OCI-LY1 (cell line): ENCODE data around the gene UTS2B.

Source experiments
- H2AFZ ChIP-seq: fragments of 200-600 bp; sonication (generic), shearing (Covaris generic); 2 replicates; pipeline ENCODE4 v1.6.0; 2014; ENCODE audit warnings: antibody characterized with exemption, mild to moderate bottlenecking, low read length
- H3F3A ChIP-seq: fragments of 200-600 bp; sonication (generic), shearing (Covaris generic); 2 replicates; pipeline ENCODE4 v1.6.0; 2014; ENCODE audit warnings: mild to moderate bottlenecking, antibody characterized with exemption, low read length, moderate library complexity; ENCODE audit not compliant: insufficient read depth
- H3K27ac ChIP-seq: fragments of 200-600 bp; sonication (generic); 2 replicates; pipeline ENCODE4 v1.5.1; 2014; ENCODE audit warnings: low read length, mixed run types, mild to moderate bottlenecking, low read depth; ENCODE audit not compliant: poor library complexity, severe bottlenecking
- H3K27me3 ChIP-seq: fragments of 200-600 bp; sonication (generic); 2 replicates; pipeline ENCODE4 v1.6.0; 2014; ENCODE audit warnings: antibody characterized with exemption, mild to moderate bottlenecking, low read length, moderate library complexity; ENCODE audit not compliant: insufficient read depth
- H3K36me3 ChIP-seq: fragments of 200-600 bp; sonication (generic); 2 replicates; pipeline ENCODE4 v1.6.1; 2014; ENCODE audit warnings: mild to moderate bottlenecking, antibody characterized with exemption, low read length, moderate library complexity, mixed read lengths; ENCODE audit not compliant: insufficient read depth
- H3K4me1 ChIP-seq: fragments of 200-600 bp; sonication (generic); 2 replicates; pipeline ENCODE4 v1.5.1; 2014; ENCODE audit warnings: mild to moderate bottlenecking, low read length, moderate library complexity; ENCODE audit not compliant: insufficient read depth, severe bottlenecking
- H3K4me2 ChIP-seq: fragments of 200-600 bp; sonication (generic), shearing (Covaris generic); 2 replicates; pipeline ENCODE4 v1.6.1; 2014; ENCODE audit warnings: low read length
- H3K4me3 ChIP-seq: fragments of 200-600 bp; sonication (generic); 2 replicates; pipeline ENCODE4 v1.5.1; 2014; ENCODE audit warnings: low read length, low read depth, mild to moderate bottlenecking, mixed read lengths; ENCODE audit not compliant: poor library complexity, severe bottlenecking
- H3K79me2 ChIP-seq: fragments of 200-600 bp; shearing (Covaris generic); 2 replicates; pipeline ENCODE4 v1.6.1; 2016; ENCODE audit warnings: mixed run types, low read length, mixed read lengths; ENCODE audit not compliant: insufficient read depth
- H3K9ac ChIP-seq: fragments of 200-600 bp; sonication (generic), shearing (Covaris generic); 2 replicates; pipeline ENCODE4 v1.6.1; 2014; ENCODE audit warnings: mild to moderate bottlenecking, low read length, mixed read lengths
- H3K9me2 ChIP-seq: fragments of 200-600 bp; sonication (generic), shearing (Covaris generic); 2 replicates; pipeline ENCODE4 v1.6.1; 2014; ENCODE audit warnings: low read depth, mild to moderate bottlenecking, low read length, mixed read lengths
- H3K9me3 ChIP-seq: fragments of 200-600 bp; shearing (Covaris generic); 2 replicates; pipeline ENCODE4 v1.6.1; 2014; ENCODE audit warnings: low read length, mixed read lengths
- H4K20me1 ChIP-seq: fragments of 200-600 bp; sonication (generic), shearing (Covaris generic); 2 replicates; pipeline ENCODE4 v1.6.0; 2016; ENCODE audit warnings: mild to moderate bottlenecking, low read length; ENCODE audit not compliant: insufficient read depth
- EZH2 ChIP-seq: fragments of 200-600 bp; sonication (generic), shearing (Covaris generic); IDR thresholded peaks from 2 replicates; pipeline ENCODE4 v1.8.0; 2017; ENCODE audit warnings: borderline replicate concordance, mixed run types, mild to moderate bottlenecking, antibody characterized with exemption, low read length, moderate library complexity, mixed read lengths
- TF ChIP-seq, protein P1 (sequence below): fragments of 200-600 bp; sonication (generic), shearing (Covaris generic); IDR thresholded peaks from 2 replicates; pipeline ENCODE4 v1.5.1; 2017; ENCODE audit warnings: mild to moderate bottlenecking, antibody characterized with exemption, low read length, moderate library complexity, mixed read lengths

Gene UTS2B, protein sequence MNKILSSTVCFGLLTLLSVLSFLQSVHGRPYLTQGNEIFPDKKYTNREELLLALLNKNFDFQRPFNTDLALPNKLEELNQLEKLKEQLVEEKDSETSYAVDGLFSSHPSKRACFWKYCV

DNA sequence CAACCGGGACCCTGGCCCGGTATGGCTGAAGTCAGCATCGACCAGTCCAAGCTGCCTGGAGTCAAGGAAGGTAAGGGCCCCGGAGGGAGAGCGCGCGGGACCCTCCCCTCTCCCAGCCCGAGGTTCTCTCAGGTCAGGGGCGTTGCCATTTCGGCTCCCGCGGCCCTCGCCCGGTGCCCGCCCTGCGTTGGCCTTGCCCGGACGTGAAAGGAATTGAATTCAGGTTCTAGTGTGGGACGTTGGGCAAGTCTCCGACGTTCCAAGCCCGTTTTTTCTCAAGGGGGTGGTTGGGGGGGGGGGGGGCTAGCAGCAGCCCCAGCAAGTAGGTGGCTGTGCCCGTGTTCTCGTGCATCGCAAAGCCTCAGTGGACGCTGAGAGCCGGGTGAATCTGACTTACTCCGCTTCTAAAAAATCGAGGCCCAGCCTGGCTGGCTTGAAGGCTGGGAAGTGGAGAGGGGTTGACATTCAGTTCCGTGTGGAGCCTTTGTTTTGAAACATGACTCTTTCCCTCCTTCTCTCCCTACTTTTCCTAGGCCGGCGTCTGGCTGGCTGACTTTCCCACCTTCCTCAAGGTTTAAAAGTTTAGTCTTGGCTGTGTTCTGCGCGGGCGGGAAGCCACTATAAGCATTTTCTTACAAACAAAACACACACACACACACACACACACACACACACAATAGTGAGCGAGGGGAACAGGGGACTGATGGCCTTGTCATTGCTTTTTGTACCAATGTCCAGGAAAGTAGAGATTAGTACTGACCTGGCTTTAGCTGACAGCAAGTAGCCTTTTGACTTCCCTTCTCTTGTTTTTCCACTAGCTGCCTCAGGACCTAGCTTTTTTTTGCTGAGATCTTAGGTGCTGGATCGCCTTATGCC is at the start of gene UTS2B:
TSS of gene UTS2B (minus strand) at position 873 of the 876 bp plus-strand sequence. CDS start 48,337 bp downstream, outside the sequence.
- Histone ChIP-seq H3F3A (no peaks in the 10 kb centered on the region), H3K9ac (no peak within 1 kb of the TSS), H3K4me2 (no peak within 1 kb of the TSS), H2AFZ (no peak within 1 kb of the TSS), H4K20me1 (no peaks in the 10 kb centered on the region), H3K27ac (no peak within 1 kb of the TSS), H3K9me3 (no peaks in the 10 kb centered on the region), H3K36me3 (no peaks in the 10 kb centered on the region), H3K79me2 (no peaks in the 10 kb centered on the region), H3K27me3 (no peaks in the 10 kb centered on the region), H3K4me3 (no peak within 1 kb of the TSS), H3K9me2 (no peaks in the 10 kb centered on the region), H3K4me1 (no peaks in the 10 kb centered on the region)
- no peak for TF ChIP-seq EZH2
- TF ChIP-seq, protein P1, sequence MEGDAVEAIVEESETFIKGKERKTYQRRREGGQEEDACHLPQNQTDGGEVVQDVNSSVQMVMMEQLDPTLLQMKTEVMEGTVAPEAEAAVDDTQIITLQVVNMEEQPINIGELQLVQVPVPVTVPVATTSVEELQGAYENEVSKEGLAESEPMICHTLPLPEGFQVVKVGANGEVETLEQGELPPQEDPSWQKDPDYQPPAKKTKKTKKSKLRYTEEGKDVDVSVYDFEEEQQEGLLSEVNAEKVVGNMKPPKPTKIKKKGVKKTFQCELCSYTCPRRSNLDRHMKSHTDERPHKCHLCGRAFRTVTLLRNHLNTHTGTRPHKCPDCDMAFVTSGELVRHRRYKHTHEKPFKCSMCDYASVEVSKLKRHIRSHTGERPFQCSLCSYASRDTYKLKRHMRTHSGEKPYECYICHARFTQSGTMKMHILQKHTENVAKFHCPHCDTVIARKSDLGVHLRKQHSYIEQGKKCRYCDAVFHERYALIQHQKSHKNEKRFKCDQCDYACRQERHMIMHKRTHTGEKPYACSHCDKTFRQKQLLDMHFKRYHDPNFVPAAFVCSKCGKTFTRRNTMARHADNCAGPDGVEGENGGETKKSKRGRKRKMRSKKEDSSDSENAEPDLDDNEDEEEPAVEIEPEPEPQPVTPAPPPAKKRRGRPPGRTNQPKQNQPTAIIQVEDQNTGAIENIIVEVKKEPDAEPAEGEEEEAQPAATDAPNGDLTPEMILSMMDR = no peak

DNA sequence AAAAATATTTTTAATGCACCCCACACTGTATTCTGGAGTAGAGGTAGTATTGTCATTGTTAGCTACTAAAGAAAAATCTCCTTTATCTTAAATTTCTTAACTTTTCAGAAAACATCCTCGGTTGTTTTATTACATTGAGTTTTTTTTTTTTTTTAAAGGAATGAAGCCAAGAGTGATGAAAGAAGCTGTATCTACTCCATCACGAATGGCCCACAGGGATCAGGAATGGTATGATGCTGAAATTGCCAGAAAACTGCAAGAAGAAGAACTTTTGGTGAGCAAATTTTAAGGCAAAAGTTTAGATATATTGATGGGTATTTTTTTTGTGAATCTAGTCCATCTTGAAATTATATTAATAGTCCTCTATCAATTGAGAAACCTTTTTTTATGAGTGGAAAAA is 49.7 kb upstream of the UTS2B start:
- H3K79me2 ChIP-seq = no peaks in the 10 kb centered on the region
- H3K4me2 ChIP-seq = no peak overlapping the region
- no peak overlapping the region for H3K27ac ChIP-seq
- TF ChIP-seq, protein P1 = no peak
- no peak for TF ChIP-seq EZH2
- H3K9me3 ChIP-seq = no peaks in the 10 kb centered on the region
- H3K4me1 ChIP-seq = no peaks in the 10 kb centered on the region
- no peaks in the 10 kb centered on the region for H3K36me3 ChIP-seq
- no peaks in the 10 kb centered on the region for H3K27me3 ChIP-seq
- no peaks in the 10 kb centered on the region for H3F3A ChIP-seq
- H3K9ac ChIP-seq = no peak overlapping the region
- H4K20me1 ChIP-seq = no peaks in the 10 kb centered on the region
- no peak overlapping the region for H2AFZ ChIP-seq
- H3K4me3 ChIP-seq = no peak overlapping the region
- no peaks in the 10 kb centered on the region for H3K9me2 ChIP-seq

DNA sequence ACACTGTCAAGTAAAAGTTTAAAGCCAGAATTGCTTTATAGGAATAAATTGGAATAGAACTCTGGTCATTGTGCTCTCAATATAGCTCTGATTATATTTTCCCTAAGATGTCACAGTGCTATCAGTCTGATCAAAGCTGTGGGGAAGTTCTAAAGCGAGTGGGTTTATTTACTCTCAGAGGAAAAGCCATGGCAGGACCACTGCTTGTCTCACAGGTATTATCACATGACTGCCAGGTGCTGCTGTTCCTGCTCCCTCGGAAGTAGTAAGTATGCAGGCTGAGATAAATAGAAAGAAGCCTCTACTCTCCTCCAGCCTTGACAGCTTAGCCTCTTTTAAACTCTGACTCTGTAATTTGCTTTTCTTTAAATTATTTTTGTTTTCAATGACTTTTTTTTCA is 49.1 kb upstream of the UTS2B start:
- TF ChIP-seq, protein P1 = no peak
- TF ChIP-seq EZH2 = no peak
- H3K36me3 ChIP-seq = no peaks in the 10 kb centered on the region
- H3K4me2 ChIP-seq = no peak overlapping the region
- H3K4me1 ChIP-seq = no peaks in the 10 kb centered on the region
- H3F3A ChIP-seq = no peaks in the 10 kb centered on the region
- H3K27ac ChIP-seq = no peak overlapping the region
- H3K4me3 ChIP-seq = no peak overlapping the region
- H3K27me3 ChIP-seq = no peaks in the 10 kb centered on the region
- H3K9me2 ChIP-seq = no peaks in the 10 kb centered on the region
- H3K9me3 ChIP-seq = no peaks in the 10 kb centered on the region
- no peak overlapping the region for H3K9ac ChIP-seq
- no peak overlapping the region for H2AFZ ChIP-seq
- no peaks in the 10 kb centered on the region for H3K79me2 ChIP-seq
- no peaks in the 10 kb centered on the region for H4K20me1 ChIP-seq
